WERI-Rb-1 (cell line): ENCODE measurements around the gene PRR12.

ENCODE experiments used
- DNase-seq: peaks from one replicate; pipeline ENCODE4 v3.0.0-alpha.2; 2020
- H3K27ac ChIP-seq: fragments of 250-450 bp; sonication (Bioruptor Pico); 2 replicates; pipeline ENCODE4 v1.5.1; 2020; ENCODE audit warnings: mild to moderate bottlenecking, moderate library complexity
- H3K27me3 ChIP-seq: fragments of 250-450 bp; sonication (Bioruptor Pico); 2 replicates; pipeline ENCODE4 v1.5.1; 2021; ENCODE audit warnings: mild to moderate bottlenecking, low read depth, moderate library complexity; ENCODE audit not compliant: insufficient read depth, severe bottlenecking
- H3K36me3 ChIP-seq: fragments of 250-450 bp; sonication (Bioruptor Pico); 2 replicates; pipeline ENCODE4 v1.5.1; 2020; ENCODE audit warnings: mild to moderate bottlenecking, moderate library complexity
- H3K4me3 ChIP-seq: 2 replicates; pipeline ENCODE4 v1.5.1; 2011; ENCODE audit warnings: low read depth, mild to moderate bottlenecking, control low read depth, low read length
- H3K9me3 ChIP-seq: fragments of 250-450 bp; sonication (Bioruptor Pico); 2 replicates; pipeline ENCODE4 v1.5.1; 2021; ENCODE audit warnings: mild to moderate bottlenecking, moderate library complexity; ENCODE audit not compliant: severe bottlenecking
- CTCF ChIP-seq: IDR thresholded peaks from 2 replicates; pipeline ENCODE4 v1.5.1; 2011; ENCODE audit warnings: low read depth, mild to moderate bottlenecking, control low read depth, inconsistent platforms, low read length

The PRR12 gene

GRCh38 chr19:49597703-49597974 is 6.7 kb downstream of the PRR12 start:
- TF ChIP-seq CTCF = no peak
- Histone ChIP-seq H3K27ac (no peak overlapping the region), H3K36me3 (peaks cover 82% of the 10 kb centered on the region), H3K27me3 (no peaks in the 10 kb centered on the region), H3K9me3 (no peaks in the 10 kb centered on the region), H3K4me3 (no peak overlapping the region)
- no peak for DNase-seq

- H3K9me3 ChIP-seq = no peaks in the 10 kb centered on the region
- H3K27me3 ChIP-seq = no peaks in the 10 kb centered on the region
- no peak overlapping the region for H3K27ac ChIP-seq
- TF ChIP-seq CTCF = no peak
- no peak overlapping the region for H3K4me3 ChIP-seq
- no peak for DNase-seq
- H3K36me3 ChIP-seq = peaks cover 89% of the 10 kb centered on the region
Measured at GRCh38 chr19:49599378-49600295, 8.7 kb downstream of the PRR12 start.

DNA sequence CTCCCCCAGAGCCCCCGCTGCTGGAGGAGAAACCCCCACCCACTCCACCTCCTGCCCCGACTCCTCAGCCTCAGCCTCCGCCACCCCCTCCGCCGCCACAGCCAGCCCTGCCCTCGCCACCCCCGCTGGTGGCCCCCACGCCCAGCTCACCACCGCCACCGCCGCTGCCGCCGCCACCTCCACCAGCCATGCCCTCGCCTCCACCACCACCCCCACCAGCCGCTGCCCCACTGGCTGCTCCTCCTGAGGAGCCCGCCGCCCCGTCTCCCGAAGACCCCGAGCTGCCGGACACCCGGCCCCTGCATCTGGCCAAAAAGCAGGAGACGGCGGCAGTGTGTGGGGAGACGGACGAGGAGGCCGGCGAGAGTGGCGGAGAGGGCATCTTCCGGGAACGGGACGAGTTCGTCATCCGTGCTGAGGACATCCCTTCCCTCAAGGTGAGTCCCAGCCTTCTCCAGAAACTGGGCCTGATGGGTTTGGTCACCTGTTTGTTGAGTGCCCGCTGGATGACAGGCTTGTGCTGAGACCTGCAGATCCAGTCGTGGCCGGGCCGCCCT is 10.6 kb downstream of the PRR12 start:
- Histone ChIP-seq H3K27me3 (no peaks in the 10 kb centered on the region), H3K36me3 (peaks cover 90% of the 10 kb centered on the region), H3K4me3 (no peak overlapping the region), H3K9me3 (no peaks in the 10 kb centered on the region), H3K27ac (no peak overlapping the region)
- no peak for DNase-seq
- no peak for TF ChIP-seq CTCF

DNA sequence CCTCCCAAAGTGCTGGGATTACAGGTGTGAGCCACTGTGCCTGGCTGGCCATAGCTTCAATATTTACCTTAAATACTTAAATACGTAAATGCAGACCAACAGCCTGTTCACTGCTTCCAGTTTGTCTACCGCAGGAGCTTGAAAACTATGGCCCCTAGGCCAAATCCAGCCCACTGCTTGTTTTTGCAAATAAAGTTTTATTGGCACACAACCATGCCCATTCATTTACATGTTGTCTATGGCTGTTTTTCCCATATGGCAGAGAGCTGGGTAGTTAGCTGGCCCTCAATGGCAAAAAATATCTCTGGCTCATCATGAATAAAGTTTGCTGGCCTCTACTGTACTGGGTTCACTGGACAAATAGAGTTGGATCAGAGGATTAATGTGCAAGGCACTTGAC is 11.8 kb downstream of the PRR12 start:
- Histone ChIP-seq H3K27me3 (no peaks in the 10 kb centered on the region), H3K36me3 (peaks cover 85% of the 10 kb centered on the region), H3K4me3 (no peak overlapping the region), H3K27ac (no peak overlapping the region), H3K9me3 (no peaks in the 10 kb centered on the region)
- DNase-seq = no peak
- TF ChIP-seq CTCF = no peak

DNA sequence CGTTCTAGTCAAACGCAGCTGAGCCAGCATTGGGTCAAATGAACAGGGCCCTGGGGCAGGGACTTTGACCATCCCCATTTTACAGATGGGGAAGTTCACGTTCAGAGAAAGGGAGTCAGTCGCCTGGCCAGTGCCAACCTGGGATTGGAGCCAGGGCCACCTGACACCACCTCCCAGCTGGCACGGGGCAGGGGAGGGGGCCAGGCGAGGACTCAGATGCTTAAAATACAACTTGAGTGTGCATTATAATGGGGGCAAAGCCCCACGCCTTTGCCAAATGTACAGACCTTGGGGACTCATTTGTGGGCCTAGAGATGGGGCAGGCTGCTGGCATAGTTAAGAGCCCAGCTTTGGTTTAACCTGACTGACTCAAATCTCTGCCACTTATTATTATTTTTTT is 14.6 kb downstream of the PRR12 start:
- peaks cover 81% of the 10 kb centered on the region for H3K36me3 ChIP-seq
- no peak for DNase-seq
- no peak for TF ChIP-seq CTCF

More for the DNA sequence above, 14.6 kb downstream of the PRR12 start:
- H3K27me3 ChIP-seq = no peaks in the 10 kb centered on the region
- no peaks in the 10 kb centered on the region for H3K9me3 ChIP-seq
- H3K27ac ChIP-seq = no peak overlapping the region
- no peak overlapping the region for H3K4me3 ChIP-seq
